ENCODE measurements around the gene OSBPL6.

DNA sequence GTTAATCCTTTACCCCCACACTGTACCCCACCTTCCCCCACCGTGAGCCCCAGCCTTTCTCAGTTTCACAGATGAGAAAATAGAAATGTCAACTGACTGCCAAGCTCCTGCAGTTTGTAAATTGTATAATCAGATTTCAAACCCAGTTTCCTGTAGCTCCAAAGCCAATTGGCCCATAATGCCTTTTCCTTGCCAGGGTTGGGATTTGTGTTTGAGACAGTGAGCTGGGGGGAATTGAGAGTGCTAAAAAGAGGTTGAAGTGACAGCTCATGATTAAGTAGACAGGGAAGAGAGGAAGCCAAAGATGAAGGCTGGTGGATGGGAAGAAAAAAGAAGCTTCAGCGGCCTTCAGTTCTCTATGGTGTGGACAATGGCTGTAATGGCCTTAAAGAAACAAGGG is 10.7 kb downstream of the OSBPL6 start:
- TF ChIP-seq POLR2A (IDR thresholded peaks at IDR 0.05) (no peak), CTCF (IDR thresholded peaks at IDR 0.05) (no peak)
